GM18526 (cell line): Measurements from ENCODE around the gene COG4.

ENCODE experiments used
- POLR2A ChIP-seq: IDR thresholded peaks from 3 replicates; pipeline ENCODE4 v1.6.1; 2011; ENCODE audit not compliant: insufficient read length; ENCODE audit errors: extremely low read depth

Gene COG4

GRCh38 chr16:70495425-70496182 lies 27.8 kb downstream of the COG4 start:
- no peak for TF ChIP-seq POLR2A

GRCh38 chr16:70494777-70495176 lies 28.6 kb downstream of the COG4 start:
- TF ChIP-seq POLR2A: no peak

- TF ChIP-seq POLR2A: no peak
Measured at GRCh38 chr16:70494202-70494770, 29.1 kb downstream of the COG4 start.

GRCh38 chr16:70493802-70494201 lies 29.6 kb downstream of the COG4 start:
- no peak for TF ChIP-seq POLR2A

GRCh38 chr16:70490261-70490660 lies 33.1 kb downstream of the COG4 start:
- no peak for TF ChIP-seq POLR2A

GRCh38 chr16:70484867-70485266 lies 38.5 kb downstream of the COG4 start:
- no peak for TF ChIP-seq POLR2A

- no peak for TF ChIP-seq POLR2A
Measured at GRCh38 chr16:70483426-70483825, 39.9 kb downstream of the COG4 start.

GRCh38 chr16:70482624-70483023 lies 40.7 kb downstream of the COG4 start:
- TF ChIP-seq POLR2A: no peak

GRCh38 chr16:70481929-70482536 lies 41.3 kb downstream of the COG4 start:
- TF ChIP-seq POLR2A: no peak

GRCh38 chr16:70480127-70481105 lies 42.9 kb downstream of the COG4 start:
- no peak for TF ChIP-seq POLR2A

- TF ChIP-seq POLR2A: no peak
Measured at GRCh38 chr16:70478912-70479341, 44.4 kb downstream of the COG4 start.

GRCh38 chr16:70478169-70478568 lies 45.2 kb downstream of the COG4 start:
- TF ChIP-seq POLR2A: no peak

- peak; percentile 31 for TF ChIP-seq POLR2A
Measured at GRCh38 chr16:70476272-70477020, 46.9 kb downstream of the COG4 start.

- TF ChIP-seq POLR2A: no peak
Measured at GRCh38 chr16:70475054-70475871, 48.1 kb downstream of the COG4 start.
